ENCODE data around the gene TASP1.

GRCh38 chr20:13401596-13401995, 237.1 kb downstream of the TASP1 start:
- no peak for TF ChIP-seq CTCF (IDR thresholded peaks at IDR 0.05; ENCODE audit: low read depth, low read length)
- no peak for TF ChIP-seq EZH2phosphoT487 (IDR thresholded peaks at IDR 0.05; ENCODE audit: low read depth)

Measured in OCI-LY3 (cell line).